ENCODE data around the gene CCDC157. TPM values are rescaled to one million over a fixed set of nuclear protein-coding genes. Genes with fewer than 3 reads are reported as not detected.

The CCDC157 gene
- total RNA-seq (2022) (1.1 and 1.7 TPM in 2 replicates), Bru-seq, nascent RNA (percentile 32 among the genes with signal in this experiment), BruChase-seq, experiment 1, labeled RNA remaining after a 6-hour chase (percentile 24 among the genes with signal in this experiment), BruChase-seq, experiment 2, labeled RNA remaining after a 2-hour chase (percentile 29 among the genes with signal in this experiment)
- long read RNA-seq, partial matches to known transcripts = 0 of 8 reads
- long read RNA-seq, other reads (novel, unspliced or antisense) = 5 of 8 reads

- intact Hi-C loops (cut with micrococcal nuclease) = loop anchor here (2.0 kb wide), 1 partner anchor 68 kb away; the partner anchor contains the start of gene CASTOR1
- H3K4me3 Mint-ChIP-seq (ENCODE audit: unreplicated experiment) = peak within 1 kb of the TSS; percentile 94
- H3K36me3 Mint-ChIP-seq (ENCODE audit: insufficient read depth, unreplicated experiment) = peaks cover 29% of the 10 kb centered on the region
- peaks cover 28% of the 10 kb centered on the region for H3K4me1 Mint-ChIP-seq (ENCODE audit: insufficient read depth, unreplicated experiment)
- ChIA-PET CTCF (interaction anchor here (1.5 kb wide), 3 partner anchors 13 to 68 kb away, joined by 3 to 5 read pairs (median 3); no protein-coding TSS in a partner anchor), POLR2A (interaction anchor here (0.6 to 2.5 kb wide), 21 partner anchors 10 to 474 kb away, joined by 3 to 37 read pairs (median 5); partner anchors contain the start of genes CASTOR1, MTFP1, MTMR3 and PES1)
- peak; percentile 86 for DNase-seq (ENCODE audit: unreplicated experiment)
- no peaks in the 10 kb centered on the region for H3K9me3 Mint-ChIP-seq (ENCODE audit: unreplicated experiment)
- H3K27ac Mint-ChIP-seq (ENCODE audit: low read depth, unreplicated experiment) = peak within 1 kb of the TSS; percentile 89
- H3K27me3 Mint-ChIP-seq (ENCODE audit: insufficient read depth, unreplicated experiment) = no peaks in the 10 kb centered on the region
- no TSS peak for BruUV-seq (replicated peaks)
- TF ChIP-seq CTCF (IDR thresholded peaks at IDR 0.05; ENCODE audit: unreplicated experiment) = no peak
Observed at GRCh38 chr22:30356449-30357235, at the start of gene CCDC157, which contains the start of gene SF3A1. Gene CCDC157 (plus strand): TSS chr22:30357007. CDS start chr22:30366001, 8,994 bp downstream. Gene SF3A1 (minus strand): TSS chr22:30356894. CDS start chr22:30356792, 102 bp downstream.

DNA sequence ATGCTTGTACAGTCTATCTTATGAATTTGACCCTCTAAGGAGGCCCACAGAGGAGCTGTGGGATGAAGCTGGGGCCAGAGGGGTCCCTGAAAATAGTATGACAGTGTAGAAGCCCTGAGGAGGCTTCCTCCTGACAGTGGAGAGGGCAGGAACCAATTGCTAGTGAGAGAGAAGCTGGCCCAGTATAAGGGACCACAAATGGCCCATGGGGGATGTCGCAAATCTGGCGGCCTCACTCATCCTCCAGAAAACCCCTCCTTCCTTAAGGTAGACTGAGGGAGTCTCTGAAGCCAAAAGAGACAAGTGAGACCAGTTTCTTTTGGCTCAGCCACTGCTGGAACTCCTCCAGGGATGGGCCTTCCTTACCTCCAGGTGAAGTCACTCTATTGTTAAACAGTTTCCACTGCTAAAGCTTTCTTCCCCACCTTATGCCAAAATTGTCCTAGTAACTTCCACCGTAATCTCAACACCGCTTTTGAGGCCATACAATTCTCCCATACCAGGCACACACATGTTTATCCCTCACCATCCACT is 49.7 kb upstream of the CCDC157 start:
- H3K4me1 Mint-ChIP-seq (ENCODE audit: insufficient read depth, unreplicated experiment) = peaks cover 66% of the 10 kb centered on the region
- H3K4me3 Mint-ChIP-seq (ENCODE audit: unreplicated experiment) = no peak overlapping the region

GRCh38 chr22:30308093-30308492 is 48.7 kb upstream of the CCDC157 start:
- intact Hi-C loops (cut with micrococcal nuclease) = no loop called here
- no peaks in the 10 kb centered on the region for H3K36me3 Mint-ChIP-seq (ENCODE audit: insufficient read depth, unreplicated experiment)
- BruUV-seq (replicated peaks) = no TSS peak
- no peaks in the 10 kb centered on the region for H3K9me3 Mint-ChIP-seq (ENCODE audit: unreplicated experiment)
- POLR2A ChIA-PET = interaction anchor here (0.7 to 0.9 kb wide), 2 partner anchors 17 to 19 kb away, joined by 3 to 4 read pairs; partner anchors contain the start of gene TBC1D10A
- H3K27me3 Mint-ChIP-seq (ENCODE audit: insufficient read depth, unreplicated experiment) = no peaks in the 10 kb centered on the region
- CTCF ChIA-PET = interaction anchor here (0.8 kb wide), 1 partner anchor 13 kb away, joined by 3 read pairs; no protein-coding TSS in a partner anchor
- no peak overlapping the region for H3K4me3 Mint-ChIP-seq (ENCODE audit: unreplicated experiment)
- no peak for DNase-seq (ENCODE audit: unreplicated experiment)
- H3K27ac Mint-ChIP-seq (ENCODE audit: low read depth, unreplicated experiment) = no peak overlapping the region
- no peak for TF ChIP-seq CTCF (IDR thresholded peaks at IDR 0.05; ENCODE audit: unreplicated experiment)
- H3K4me1 Mint-ChIP-seq (ENCODE audit: insufficient read depth, unreplicated experiment) = peaks cover 66% of the 10 kb centered on the region

More for the DNA sequence above, 49.7 kb upstream of the CCDC157 start:
- POLR2A ChIA-PET = interaction anchor here (1.0 kb wide), 1 partner anchor 16 kb away, joined by 3 read pairs; no protein-coding TSS in a partner anchor
- no peak for TF ChIP-seq CTCF (IDR thresholded peaks at IDR 0.05; ENCODE audit: unreplicated experiment)
- no peak overlapping the region for H3K27ac Mint-ChIP-seq (ENCODE audit: low read depth, unreplicated experiment)
- H3K27me3 Mint-ChIP-seq (ENCODE audit: insufficient read depth, unreplicated experiment) = no peaks in the 10 kb centered on the region
- BruUV-seq (replicated peaks) = no TSS peak
- CTCF ChIA-PET = interaction anchor here (0.6 kb wide), 1 partner anchor 12 kb away, joined by 3 read pairs; no protein-coding TSS in a partner anchor
- H3K36me3 Mint-ChIP-seq (ENCODE audit: insufficient read depth, unreplicated experiment) = no peaks in the 10 kb centered on the region
- intact Hi-C loops (cut with micrococcal nuclease) = no loop called here
- no peaks in the 10 kb centered on the region for H3K9me3 Mint-ChIP-seq (ENCODE audit: unreplicated experiment)
- DNase-seq (ENCODE audit: unreplicated experiment) = no peak
